Effector memory CD8-positive, alpha-beta T cell (primary cell): ENCODE data around the gene MFRP.

ENCODE experiments used
- ATAC-seq: fragments of 150-1000 bp; cut with Tn5 transposase; replicated peaks from 2 replicates; pipeline ENCODE4 v1.10.0; 2021; ENCODE audit warnings: mild to moderate bottlenecking, moderate library complexity
- DNase-seq, 3 experiments: peaks; one replicate each; pipeline ENCODE4 v3.0.0; 2021
- H3K27ac Mint-ChIP-seq, 2 donors: one replicate each; pipeline ENCODE4 v1.8.0; 2022; ENCODE audit warnings: mild to moderate bottlenecking in 2 of 2, mixed read lengths in 2 of 2, moderate library complexity in 2 of 2
- H3K27me3 Mint-ChIP-seq, 2 donors: one replicate each; pipeline ENCODE4 v1.8.0; 2022; ENCODE audit warnings: mixed read lengths in 2 of 2
- H3K36me3 Mint-ChIP-seq: one replicate; pipeline ENCODE4 v1.8.0; 2022; ENCODE audit warnings: mild to moderate bottlenecking, moderate library complexity, mixed read lengths; ENCODE audit not compliant: insufficient read depth
- H3K4me1 Mint-ChIP-seq, 2 donors: one replicate each; pipeline ENCODE4 v1.8.0; 2022; ENCODE audit warnings: low read depth in 2 of 2, mixed read lengths in 2 of 2
- H3K4me3 Mint-ChIP-seq, 2 donors: one replicate each; pipeline ENCODE4 v1.8.0; 2022; ENCODE audit warnings: mild to moderate bottlenecking in 2 of 2, mixed read lengths in 2 of 2, moderate library complexity in 2 of 2
- H3K9me3 Mint-ChIP-seq, 2 donors: one replicate each; pipeline ENCODE4 v1.8.0; 2022; ENCODE audit warnings: mixed read lengths in 2 of 2

Gene MFRP

GRCh38 chr11:119359365-119360214 lies 13.1 kb upstream of the MFRP start:
- Mint-ChIP-seq H3K36me3 (peaks cover 7% of the 10 kb centered on the region), H3K27ac (peak overlapping the region in 1 of 2 donors; percentile 0), H3K9me3 (no peaks in the 10 kb centered on the region), H3K4me3 (no peak overlapping the region), H3K4me1 (peaks cover 10 to 15% of the 10 kb centered on the region in 2 donors), H3K27me3 (peaks cover 33 to 64% of the 10 kb centered on the region in 2 donors)
- no peak for DNase-seq
- no peak for ATAC-seq

- Mint-ChIP-seq H3K36me3 (peaks cover 7% of the 10 kb centered on the region), H3K4me3 (peak overlapping the region; percentile 86 to 88), H3K27me3 (peaks cover 30 to 67% of the 10 kb centered on the region in 2 donors), H3K4me1 (peaks cover 8 to 9% of the 10 kb centered on the region in 2 donors), H3K9me3 (no peaks in the 10 kb centered on the region), H3K27ac (peak overlapping the region in 1 of 2 donors; percentile 89)
- ATAC-seq = no peak
- no peak for DNase-seq
Observed at GRCh38 chr11:119357074-119357473, 10.6 kb upstream of the MFRP start.

GRCh38 chr11:119356349-119357031 lies 10.0 kb upstream of the MFRP start:
- Mint-ChIP-seq H3K27me3 (peaks cover 32 to 67% of the 10 kb centered on the region in 2 donors), H3K36me3 (peaks cover 9% of the 10 kb centered on the region), H3K27ac (peak overlapping the region; percentile 63 to 89), H3K4me3 (peak overlapping the region; percentile 86 to 88), H3K9me3 (no peaks in the 10 kb centered on the region), H3K4me1 (peaks cover 8 to 9% of the 10 kb centered on the region in 2 donors)
- DNase-seq = peak; percentile 63 to 76 (median 70)
- peak; percentile 92 for ATAC-seq

- no peak for DNase-seq
- Mint-ChIP-seq H3K4me1 (peaks cover 9% of the 10 kb centered on the region in 2 donors), H3K36me3 (peaks cover 11% of the 10 kb centered on the region), H3K4me3 (peak overlapping the region; percentile 86 to 88), H3K27me3 (peaks cover 33 to 68% of the 10 kb centered on the region in 2 donors), H3K9me3 (no peaks in the 10 kb centered on the region), H3K27ac (no peak overlapping the region)
- ATAC-seq = no peak
Observed at GRCh38 chr11:119355091-119355843, 8.8 kb upstream of the MFRP start.

- Mint-ChIP-seq H3K27ac (no peak overlapping the region), H3K36me3 (peaks cover 8% of the 10 kb centered on the region), H3K9me3 (no peaks in the 10 kb centered on the region), H3K4me3 (no peak overlapping the region), H3K4me1 (peaks cover 12 to 13% of the 10 kb centered on the region in 2 donors), H3K27me3 (peaks cover 33 to 65% of the 10 kb centered on the region in 2 donors)
- no peak for DNase-seq
- no peak for ATAC-seq
Observed at GRCh38 chr11:119352857-119353260, 6.4 kb upstream of the MFRP start.

GRCh38 chr11:119351232-119351631 lies 4.7 kb upstream of the MFRP start:
- Mint-ChIP-seq H3K4me1 (peaks cover 5% of the 10 kb centered on the region in 2 donors), H3K27ac (peak overlapping the region in 1 of 2 donors; percentile 74), H3K4me3 (no peak overlapping the region), H3K27me3 (peaks cover 33 to 64% of the 10 kb centered on the region in 2 donors), H3K9me3 (no peaks in the 10 kb centered on the region), H3K36me3 (peaks cover 8% of the 10 kb centered on the region)
- DNase-seq (no peak), ATAC-seq (no peak)

GRCh38 chr11:119350302-119350701 lies 3.8 kb upstream of the MFRP start:
- H3K4me3 Mint-ChIP-seq = peak overlapping the region in 1 of 2 donors; percentile 2
- no peak for DNase-seq
- H3K27me3 Mint-ChIP-seq = peaks cover 42 to 63% of the 10 kb centered on the region in 2 donors
- H3K27ac Mint-ChIP-seq = peak overlapping the region in 1 of 2 donors; percentile 61
- peaks cover 3 to 5% of the 10 kb centered on the region in 2 donors for H3K4me1 Mint-ChIP-seq
- no peaks in the 10 kb centered on the region for H3K9me3 Mint-ChIP-seq
- peaks cover 8% of the 10 kb centered on the region for H3K36me3 Mint-ChIP-seq
- no peak for ATAC-seq

- H3K4me3 Mint-ChIP-seq = no peak overlapping the region
- ATAC-seq = no peak
- H3K36me3 Mint-ChIP-seq = peaks cover 4% of the 10 kb centered on the region
- no peaks in the 10 kb centered on the region for H3K9me3 Mint-ChIP-seq
- DNase-seq = no peak
- H3K27ac Mint-ChIP-seq = no peak overlapping the region
- peaks cover 54 to 65% of the 10 kb centered on the region in 2 donors for H3K27me3 Mint-ChIP-seq
- H3K4me1 Mint-ChIP-seq = peaks cover 3 to 5% of the 10 kb centered on the region in 2 donors
Observed at GRCh38 chr11:119347940-119348605, 1.6 kb upstream of the MFRP start.

- no peak for ATAC-seq
Observed at GRCh38 chr11:119347242-119347641, 737 bp upstream of the MFRP start.

GRCh38 chr11:119345685-119346084 lies 820 bp downstream of the MFRP start:
- no peak for DNase-seq
- Mint-ChIP-seq H3K27me3 (peaks cover 54 to 71% of the 10 kb centered on the region in 2 donors), H3K27ac (no peak overlapping the region), H3K9me3 (no peaks in the 10 kb centered on the region), H3K4me3 (no peak overlapping the region), H3K4me1 (peaks cover 5 to 10% of the 10 kb centered on the region in 2 donors), H3K36me3 (no peaks in the 10 kb centered on the region)
- no peak for ATAC-seq

More at GRCh38 chr11:119347242-119347641, 737 bp upstream of the MFRP start:
- H3K27ac Mint-ChIP-seq = no peak overlapping the region
- peaks cover 51 to 65% of the 10 kb centered on the region in 2 donors for H3K27me3 Mint-ChIP-seq
- peaks cover 4% of the 10 kb centered on the region for H3K36me3 Mint-ChIP-seq
- no peak overlapping the region for H3K4me3 Mint-ChIP-seq
- no peak for DNase-seq
- no peaks in the 10 kb centered on the region for H3K9me3 Mint-ChIP-seq
- H3K4me1 Mint-ChIP-seq = peaks cover 3 to 5% of the 10 kb centered on the region in 2 donors

- Mint-ChIP-seq H3K4me1 (peaks cover under 1 to 6% of the 10 kb centered on the region in 2 donors), H3K9me3 (no peaks in the 10 kb centered on the region), H3K27ac (no peak overlapping the region), H3K36me3 (no peaks in the 10 kb centered on the region), H3K4me3 (no peak overlapping the region), H3K27me3 (peaks cover 56 to 78% of the 10 kb centered on the region in 2 donors)
- DNase-seq = no peak
- no peak for ATAC-seq
Observed at GRCh38 chr11:119344291-119345010, 2.1 kb downstream of the MFRP start.

GRCh38 chr11:119343726-119344125 lies 2.8 kb downstream of the MFRP start:
- Mint-ChIP-seq H3K36me3 (peaks cover 4% of the 10 kb centered on the region), H3K27me3 (peaks cover 61 to 85% of the 10 kb centered on the region in 2 donors), H3K27ac (no peak overlapping the region), H3K9me3 (no peaks in the 10 kb centered on the region), H3K4me3 (no peak overlapping the region), H3K4me1 (peaks cover 6 to 7% of the 10 kb centered on the region in 2 donors)
- DNase-seq (no peak), ATAC-seq (no peak)
